HG02840 (cell line): ENCODE measurements around the gene ZNF133.
"Not testable (repeated sequence)": the region's sequence is repeated elsewhere in the genome, so short reads cannot be mapped to it uniquely, and the experiment has no call there.

ENCODE experiments used
- ATAC-seq: cut with Tn5 transposase; IDR thresholded peaks from one replicate; pipeline ENCODE4 v1.9.1; 2021; ENCODE audit warnings: mild to moderate bottlenecking, moderate library complexity, moderate number of reproducible peaks; ENCODE audit not compliant: unreplicated experiment, low FRiP score

ZNF133 gene

GRCh38 chr20:18279242-18279641 lies 9.1 kb upstream of the ZNF133 start:
- ATAC-seq, result no peak

DNA sequence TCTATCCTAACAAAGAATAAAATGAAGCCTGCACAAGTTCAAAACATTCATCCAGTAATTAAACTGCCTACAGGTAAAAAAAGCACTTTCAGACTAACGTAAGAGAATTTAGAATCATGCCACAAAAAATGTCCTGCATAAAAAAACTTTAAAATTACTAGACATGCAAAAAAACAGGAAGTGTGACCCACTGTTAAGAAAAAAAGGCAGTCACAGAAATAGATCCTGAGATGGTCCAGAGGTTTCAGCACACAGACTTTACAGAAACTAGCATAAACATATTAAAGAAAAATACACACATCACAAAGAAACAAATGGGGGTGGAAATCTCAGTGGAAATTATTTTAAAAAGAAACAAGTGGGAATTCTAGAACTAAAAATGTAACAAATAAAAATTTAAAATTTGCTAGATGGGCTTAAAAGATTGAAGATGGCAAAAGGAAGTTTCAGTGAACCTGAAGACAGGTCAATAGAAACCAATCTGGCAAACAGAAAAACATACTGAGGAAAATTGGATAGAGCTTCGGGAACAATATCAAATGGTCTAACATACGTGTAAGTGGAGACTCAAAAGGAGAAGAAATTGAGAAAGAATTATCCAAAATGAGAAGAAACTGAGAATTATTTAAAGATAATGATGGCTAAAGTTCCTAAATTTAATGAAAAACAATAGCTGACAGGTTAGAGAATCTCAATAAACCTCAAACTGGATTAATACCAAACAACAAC lies 3.4 kb upstream of the ZNF133 start:
- no peak for ATAC-seq

DNA sequence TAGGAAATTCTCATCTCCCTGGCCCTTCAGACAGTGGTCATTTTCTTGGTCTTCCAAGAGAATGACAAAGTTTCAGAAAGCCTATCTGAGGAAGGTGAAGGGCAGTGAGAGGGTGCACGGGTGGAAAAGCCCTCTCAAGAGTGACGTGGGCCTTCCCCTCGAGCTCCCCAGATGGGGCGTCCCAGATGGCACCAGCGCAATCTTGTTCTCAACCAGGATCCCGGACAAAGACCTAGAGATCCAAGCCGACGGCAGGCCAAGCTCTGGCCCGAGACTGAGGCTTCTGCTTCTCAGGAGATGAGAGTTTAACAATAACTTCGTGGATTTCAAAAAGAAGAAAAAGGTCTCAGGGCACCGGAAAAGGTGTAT lies 797 bp upstream of the ZNF133 start:
- ATAC-seq, result peak; percentile 3

GRCh38 chr20:18288749-18289267 lies 481 bp downstream of the ZNF133 start:
- no peak for ATAC-seq

DNA sequence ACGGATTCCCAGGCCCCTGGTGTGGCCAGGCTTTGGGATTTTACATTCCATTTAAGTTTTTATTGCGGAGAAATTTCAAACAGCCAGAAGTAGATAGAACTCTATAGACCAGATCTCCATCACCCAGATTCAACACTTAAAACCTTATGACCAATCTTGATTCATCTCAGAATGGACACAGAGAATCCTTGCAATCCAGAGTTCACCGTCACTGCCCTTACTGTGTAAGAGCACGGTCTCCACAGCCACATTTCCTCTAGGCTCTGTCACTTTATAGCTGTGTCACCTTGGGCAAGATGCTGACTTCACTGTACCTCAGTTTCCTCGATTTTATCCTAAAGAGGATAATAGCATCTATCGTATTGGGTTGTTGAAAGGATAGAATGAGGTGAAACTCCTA lies 979 bp downstream of the ZNF133 start:
- no peak for ATAC-seq

DNA sequence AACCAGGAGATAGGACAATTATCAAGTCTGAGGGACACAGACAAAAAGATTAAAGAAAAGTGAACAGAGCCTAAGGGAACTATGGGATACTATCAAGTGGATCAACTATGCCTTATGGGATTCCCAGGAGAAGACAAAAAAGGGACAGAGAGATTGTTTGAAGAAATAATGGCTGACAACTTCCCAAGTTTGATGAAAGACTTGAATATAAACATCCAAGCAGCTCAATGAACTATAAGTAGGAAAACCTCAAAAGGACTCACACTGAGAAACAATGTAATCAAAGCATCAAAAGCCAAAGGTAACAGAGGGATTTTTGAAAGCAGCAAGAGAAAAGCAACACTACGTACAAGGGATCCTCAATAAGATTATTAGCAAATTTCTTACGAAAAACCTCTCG lies 11.0 kb downstream of the ZNF133 start:
- no peak for ATAC-seq

GRCh38 chr20:18304618-18305017 lies 16.3 kb downstream of the ZNF133 start:
- no peak for ATAC-seq

DNA sequence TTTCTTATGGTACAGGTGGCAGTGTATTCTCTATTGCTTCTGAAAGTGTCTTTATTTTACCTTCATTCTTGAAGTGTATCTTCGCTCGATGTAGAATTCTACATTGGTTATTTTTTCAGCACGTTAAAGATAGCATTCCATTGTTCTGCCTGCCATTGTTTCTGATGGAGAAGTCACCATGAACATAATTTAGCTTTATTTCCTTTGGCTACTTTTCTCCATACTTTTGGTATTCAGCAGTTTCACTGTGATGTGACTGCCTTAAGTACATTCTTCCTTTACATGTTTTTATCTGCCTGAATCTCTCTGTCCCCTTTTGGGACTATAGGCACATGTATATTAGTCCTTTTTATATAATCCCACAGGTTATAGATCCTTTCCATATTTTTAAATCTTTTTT lies 19.0 kb downstream of the ZNF133 start:
- no peak for ATAC-seq

- no peak for ATAC-seq
Observed at GRCh38 chr20:18310051-18310450, 21.7 kb downstream of the ZNF133 start.

GRCh38 chr20:18310592-18310991 lies 22.3 kb downstream of the ZNF133 start:
- ATAC-seq, result no peak

DNA sequence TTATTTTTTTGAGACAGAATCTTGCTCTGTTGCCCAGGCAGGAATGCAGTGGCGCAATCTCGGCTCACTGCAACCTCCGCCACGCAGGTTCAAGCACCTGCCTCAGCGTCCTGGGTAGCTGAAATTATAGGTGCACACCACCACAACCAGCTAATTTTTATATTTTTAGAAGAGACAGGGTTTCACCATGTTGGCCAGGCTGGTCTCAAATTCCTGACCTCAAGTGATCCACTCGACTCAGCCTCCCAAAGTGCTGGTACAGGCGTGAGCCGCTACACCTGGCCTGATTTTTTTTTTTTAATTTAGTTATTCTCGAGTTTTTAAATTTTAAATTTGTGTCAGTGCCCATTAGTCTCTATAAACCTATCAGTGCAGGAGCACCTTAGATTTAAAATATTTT lies 24.4 kb downstream of the ZNF133 start:
- no peak for ATAC-seq

GRCh38 chr20:18313411-18313810 lies 25.1 kb downstream of the ZNF133 start:
- ATAC-seq, result no peak

DNA sequence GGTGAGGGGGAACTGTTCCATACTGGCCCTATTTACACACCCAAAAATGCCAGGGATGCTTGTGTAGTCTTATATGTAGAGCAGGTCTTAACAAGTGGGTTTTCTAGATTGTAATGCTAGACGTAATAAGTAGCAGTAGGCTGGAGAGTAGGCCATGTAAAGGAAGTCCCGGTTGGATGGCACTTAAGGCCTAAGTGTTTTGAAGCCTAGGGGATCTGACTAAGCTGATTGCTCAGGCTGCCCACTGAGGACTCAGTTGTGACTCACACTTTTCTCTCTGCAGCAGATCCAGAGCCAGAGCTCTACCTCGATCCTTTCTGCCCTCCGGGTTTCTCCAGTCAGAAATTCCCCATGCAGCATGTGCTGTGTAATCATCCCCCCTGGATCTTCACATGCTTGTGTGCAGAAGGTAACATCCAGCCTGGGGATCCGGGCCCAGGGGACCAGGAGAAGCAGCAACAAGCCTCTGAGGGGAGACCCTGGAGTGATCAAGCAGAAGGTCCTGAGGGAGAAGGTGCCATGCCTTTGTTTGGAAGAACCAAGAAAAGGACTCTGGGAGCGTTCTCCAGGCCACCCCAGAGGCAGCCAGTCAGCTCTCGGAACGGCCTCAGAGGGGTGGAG lies 26.6 kb downstream of the ZNF133 start:
- ATAC-seq, result no peak

DNA sequence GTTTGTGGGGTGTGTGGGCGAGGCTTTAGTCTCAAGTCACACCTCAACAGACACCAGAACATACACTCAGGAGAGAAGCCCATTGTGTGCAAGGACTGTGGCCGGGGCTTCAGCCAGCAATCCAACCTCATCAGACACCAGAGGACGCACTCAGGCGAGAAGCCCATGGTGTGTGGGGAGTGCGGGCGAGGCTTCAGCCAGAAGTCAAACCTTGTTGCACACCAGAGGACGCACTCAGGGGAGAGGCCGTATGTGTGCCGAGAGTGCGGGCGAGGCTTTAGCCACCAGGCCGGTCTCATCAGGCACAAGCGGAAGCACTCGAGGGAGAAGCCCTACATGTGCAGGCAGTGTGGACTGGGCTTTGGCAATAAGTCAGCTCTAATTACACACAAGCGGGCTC lies 27.8 kb downstream of the ZNF133 start:
- no peak for ATAC-seq

DNA sequence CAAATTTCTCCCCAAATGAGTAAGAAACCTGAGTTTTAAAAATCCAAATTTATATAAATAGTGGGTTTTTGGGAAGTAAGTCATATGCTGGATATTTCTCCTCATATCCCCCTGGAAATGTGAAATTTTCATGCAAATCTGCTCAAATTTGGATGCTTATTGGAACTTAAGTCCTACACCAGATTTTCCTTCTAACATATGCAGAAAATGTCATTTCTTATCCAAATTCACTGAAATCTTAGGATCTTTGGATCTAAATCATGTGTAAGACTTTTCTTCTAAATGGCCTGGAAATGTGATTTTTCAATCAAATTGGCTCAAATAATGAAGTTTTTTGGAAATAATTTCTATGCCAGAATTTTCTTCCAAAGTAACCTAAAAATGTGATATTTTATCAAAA lies 33.0 kb downstream of the ZNF133 start:
- ATAC-seq, result no peak

DNA sequence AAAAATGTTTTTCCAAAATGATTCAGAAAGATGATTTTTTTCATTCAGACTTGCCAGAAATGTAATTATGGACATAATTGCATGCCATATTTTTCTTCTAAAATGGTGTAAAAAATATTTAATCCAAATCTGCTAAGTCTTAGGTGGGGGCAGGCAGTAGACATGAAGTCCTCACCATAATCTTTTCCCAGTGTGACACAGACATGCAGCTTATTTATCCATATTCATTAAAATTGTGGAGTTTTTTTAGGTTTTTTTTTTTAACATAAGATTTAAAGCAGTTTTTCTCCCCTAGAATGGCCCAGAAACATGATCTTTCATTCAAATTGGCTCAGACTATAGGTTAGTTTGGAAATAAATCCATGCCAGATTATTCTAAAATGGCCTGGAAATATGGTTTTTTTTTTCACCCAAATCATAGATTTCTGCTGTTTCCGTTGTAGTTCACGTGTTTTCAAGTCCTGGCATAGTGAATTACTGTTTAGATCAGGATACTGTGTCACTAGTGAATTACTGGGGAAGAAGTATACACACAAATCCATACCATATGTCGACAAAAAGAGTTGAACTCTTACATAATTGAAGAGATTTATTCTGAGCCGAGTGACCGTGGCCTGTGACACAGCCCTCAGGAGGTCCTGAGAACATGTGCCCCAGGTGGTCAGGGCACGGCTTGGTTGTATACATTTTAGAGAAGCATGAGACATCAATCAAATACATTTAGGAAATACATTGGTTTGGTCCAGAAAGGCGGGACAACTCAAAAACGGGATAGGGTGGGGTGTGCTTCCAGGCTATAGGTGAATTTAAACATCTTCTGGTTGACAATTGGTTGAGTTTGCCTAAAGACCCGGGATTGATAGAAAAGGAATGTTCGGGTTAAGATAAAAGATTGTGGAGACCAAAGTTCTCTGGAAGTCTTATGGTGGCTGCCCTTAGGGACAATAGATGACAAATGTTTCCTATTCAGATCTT lies 33.9 kb downstream of the ZNF133 start:
- no peak for ATAC-seq

GRCh38 chr20:18323705-18324104 lies 35.4 kb downstream of the ZNF133 start:
- ATAC-seq, result no peak

GRCh38 chr20:18324596-18325089 lies 36.3 kb downstream of the ZNF133 start:
- ATAC-seq, result no peak

DNA sequence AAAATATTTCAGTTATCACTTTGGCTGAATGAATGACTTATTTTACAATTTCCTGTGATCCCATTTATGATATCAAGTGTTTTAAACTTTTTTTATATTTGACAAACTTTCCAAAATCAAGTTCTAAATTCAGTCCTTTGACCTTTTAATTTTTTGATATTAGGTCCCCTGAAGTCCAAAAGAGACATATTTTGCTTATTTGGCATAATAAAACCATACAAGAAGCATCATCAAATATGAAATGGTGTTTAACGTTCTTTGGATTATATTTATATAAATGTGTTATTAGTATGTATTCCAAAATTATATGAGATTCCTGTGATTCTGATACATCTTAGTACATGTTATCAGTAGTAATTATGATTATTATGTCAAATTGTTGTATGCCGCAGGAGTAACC lies 38.7 kb downstream of the ZNF133 start:
- no peak for ATAC-seq

- ATAC-seq, result no peak
Observed at GRCh38 chr20:18331694-18332093, 43.4 kb downstream of the ZNF133 start.

- ATAC-seq, result not testable (repeated sequence)
Observed at GRCh38 chr20:18349749-18350148, 61.4 kb downstream of the ZNF133 start.
